NB4 (cell line): ENCODE results near the gene INPP5E.

ENCODE experiments used
- POLR2A ChIP-seq: IDR thresholded peaks from 2 replicates; pipeline ENCODE4 v1.6.1; 2011; ENCODE audit warnings: mild to moderate bottlenecking; ENCODE audit not compliant: insufficient read length; ENCODE audit errors: extremely low read depth
- TF ChIP-seq, protein P1 (sequence below): IDR thresholded peaks from 2 replicates; pipeline ENCODE4 v1.6.1; 2011; ENCODE audit warnings: low read depth, low read length

- TF ChIP-seq POLR2A: peak; percentile 42
- TF ChIP-seq, protein P1, sequence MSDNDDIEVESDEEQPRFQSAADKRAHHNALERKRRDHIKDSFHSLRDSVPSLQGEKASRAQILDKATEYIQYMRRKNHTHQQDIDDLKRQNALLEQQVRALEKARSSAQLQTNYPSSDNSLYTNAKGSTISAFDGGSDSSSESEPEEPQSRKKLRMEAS: no peak
Observed at GRCh38 chr9:136439481-136440408, at the start of gene INPP5E.
